Smooth muscle cell (in vitro differentiated cells): ENCODE results near the gene ZNF224. TPM values are rescaled to one million over a fixed set of nuclear protein-coding genes. Genes with fewer than 3 reads are reported as not detected.
A peak's percentile ranks its signal among the peaks of the same experiment; 100 is the strongest.

Source experiments
- DNase-seq: peaks from one replicate; lab custom pipeline; 2025; ENCODE audit not compliant: unreplicated experiment; lab: John Stamatoyannopoulos, UW
- H2AFZ ChIP-seq: fragments of 200-600 bp; sonication (generic); 2 replicates; pipeline ENCODE4 v1.6.0; 2016; ENCODE audit warnings: antibody characterized with exemption, low read depth, mild to moderate bottlenecking
- H3F3A ChIP-seq: fragments of 200-600 bp; sonication (generic); 2 replicates; pipeline ENCODE4 v1.6.0; 2017; ENCODE audit warnings: antibody characterized with exemption, low read depth
- H3K27ac ChIP-seq: fragments of 200-600 bp; sonication (generic); 2 replicates; pipeline ENCODE4 v1.5.1; 2016; ENCODE audit warnings: low read depth, mild to moderate bottlenecking
- H3K27me3 ChIP-seq: fragments of 200-600 bp; sonication (generic); 2 replicates; pipeline ENCODE4 v1.6.1; 2016; ENCODE audit warnings: low read depth, mild to moderate bottlenecking
- H3K36me3 ChIP-seq: fragments of 200-600 bp; sonication (generic); 2 replicates; pipeline ENCODE4 v1.5.1; 2016; ENCODE audit warnings: low read depth
- H3K4me1 ChIP-seq: fragments of 200-600 bp; sonication (generic); 2 replicates; pipeline ENCODE4 v1.5.1; 2016; ENCODE audit warnings: low read depth
- H3K4me2 ChIP-seq: fragments of 200-600 bp; sonication (generic); 2 replicates; pipeline ENCODE4 v1.6.0; 2016; ENCODE audit warnings: mild to moderate bottlenecking
- H3K4me3 ChIP-seq: fragments of 200-600 bp; sonication (generic); 2 replicates; pipeline ENCODE4 v1.5.1; 2016; ENCODE audit warnings: mild to moderate bottlenecking
- H3K79me2 ChIP-seq: fragments of 200-600 bp; sonication (generic); 2 replicates; pipeline ENCODE4 v1.6.0; 2016; ENCODE audit warnings: low read depth, mild to moderate bottlenecking
- H3K9ac ChIP-seq: fragments of 200-600 bp; sonication (generic); 2 replicates; pipeline ENCODE4 v1.6.0; 2016; ENCODE audit warnings: low read depth
- H3K9me3 ChIP-seq: fragments of 200-600 bp; sonication (generic); replicated peaks from 2 replicates; pipeline ENCODE4 v1.5.1; 2016; ENCODE audit warnings: low read depth
- H4K20me1 ChIP-seq: fragments of 200-600 bp; sonication (generic); 2 replicates; pipeline ENCODE4 v1.6.0; 2016; ENCODE audit warnings: low read depth
- WGBS: methylation state at CpG from one replicate; pipeline ENCODE4 v1.1.7; 2016; ENCODE audit warnings: low lambda C conversion rate; 5-methylcytosine and 5-hydroxymethylcytosine counted together
- polyA plus RNA-seq: library from polyadenylated mRNA; unstranded; fragments of >200 nt; fragmentation: Nextera tagmentation; extraction: Ambion mirVana; gene quantifications from 2 replicates; pipeline ENCODE4 v1.2.1, GENCODE V29; 2016
- small RNA-seq: library from RNA; depleted of rRNA; stranded (forward); fragments of <200 nt; gene quantifications from one replicate; pipeline ENCODE3, GENCODE V24; 2014
- total RNA-seq: library from RNA; depleted of rRNA; stranded (reverse); fragments of >200 nt; gene quantifications from 2 replicates; pipeline ENCODE4 v1.2.3, GENCODE V29; 2014
- TF ChIP-seq, protein P1 (sequence below): fragments of 200-600 bp; sonication (generic); IDR thresholded peaks from 2 replicates; pipeline ENCODE4 v1.5.1; 2017; ENCODE audit warnings: borderline replicate concordance, mild to moderate bottlenecking, antibody characterized with exemption; ENCODE audit not compliant: insufficient read depth, poor library complexity, severe bottlenecking

ZNF224 gene
- total and polyA plus RNA-seq, 2 experiments from 2014 or later: 7.3 to 22.4 TPM

GRCh38 chr19:44142059-44142433 lies 47.9 kb downstream of the ZNF224 start:
- Histone ChIP-seq H3K4me1 (peaks cover 10% of the 10 kb centered on the region), H3K9ac (peak overlapping the region; percentile 78), H4K20me1 (no peaks in the 10 kb centered on the region), H3K27ac (peak overlapping the region; percentile 39), H3K4me3 (peak overlapping the region; percentile 93), H3K79me2 (peaks cover 30% of the 10 kb centered on the region), H3K9me3 (no peaks in the 10 kb centered on the region), H3K27me3 (no peaks in the 10 kb centered on the region), H3K4me2 (peak overlapping the region; percentile 85), H3K36me3 (no peaks in the 10 kb centered on the region), H2AFZ (peak overlapping the region; percentile 95), H3F3A (no peaks in the 10 kb centered on the region)
- WGBS: 6% methylated on average over 13 of the region's 13 CpGs
- no peak for DNase-seq
- TF ChIP-seq, protein P1, sequence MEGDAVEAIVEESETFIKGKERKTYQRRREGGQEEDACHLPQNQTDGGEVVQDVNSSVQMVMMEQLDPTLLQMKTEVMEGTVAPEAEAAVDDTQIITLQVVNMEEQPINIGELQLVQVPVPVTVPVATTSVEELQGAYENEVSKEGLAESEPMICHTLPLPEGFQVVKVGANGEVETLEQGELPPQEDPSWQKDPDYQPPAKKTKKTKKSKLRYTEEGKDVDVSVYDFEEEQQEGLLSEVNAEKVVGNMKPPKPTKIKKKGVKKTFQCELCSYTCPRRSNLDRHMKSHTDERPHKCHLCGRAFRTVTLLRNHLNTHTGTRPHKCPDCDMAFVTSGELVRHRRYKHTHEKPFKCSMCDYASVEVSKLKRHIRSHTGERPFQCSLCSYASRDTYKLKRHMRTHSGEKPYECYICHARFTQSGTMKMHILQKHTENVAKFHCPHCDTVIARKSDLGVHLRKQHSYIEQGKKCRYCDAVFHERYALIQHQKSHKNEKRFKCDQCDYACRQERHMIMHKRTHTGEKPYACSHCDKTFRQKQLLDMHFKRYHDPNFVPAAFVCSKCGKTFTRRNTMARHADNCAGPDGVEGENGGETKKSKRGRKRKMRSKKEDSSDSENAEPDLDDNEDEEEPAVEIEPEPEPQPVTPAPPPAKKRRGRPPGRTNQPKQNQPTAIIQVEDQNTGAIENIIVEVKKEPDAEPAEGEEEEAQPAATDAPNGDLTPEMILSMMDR: no peak

GRCh38 chr19:44149776-44150175 lies 55.6 kb downstream of the ZNF224 start:
- Histone ChIP-seq H4K20me1 (no peaks in the 10 kb centered on the region), H3K36me3 (peaks cover 60% of the 10 kb centered on the region), H3K79me2 (peaks cover 7% of the 10 kb centered on the region), H3K9ac (no peak overlapping the region), H3K4me2 (no peak overlapping the region), H3K4me3 (no peak overlapping the region), H3F3A (no peaks in the 10 kb centered on the region), H3K4me1 (no peaks in the 10 kb centered on the region), H2AFZ (no peak overlapping the region), H3K9me3 (peaks cover 3% of the 10 kb centered on the region), H3K27me3 (no peaks in the 10 kb centered on the region), H3K27ac (no peak overlapping the region)
- no peak for DNase-seq
- TF ChIP-seq, protein P1: no peak
- WGBS: 97% methylated on average over 4 of the region's 4 CpGs

DNA sequence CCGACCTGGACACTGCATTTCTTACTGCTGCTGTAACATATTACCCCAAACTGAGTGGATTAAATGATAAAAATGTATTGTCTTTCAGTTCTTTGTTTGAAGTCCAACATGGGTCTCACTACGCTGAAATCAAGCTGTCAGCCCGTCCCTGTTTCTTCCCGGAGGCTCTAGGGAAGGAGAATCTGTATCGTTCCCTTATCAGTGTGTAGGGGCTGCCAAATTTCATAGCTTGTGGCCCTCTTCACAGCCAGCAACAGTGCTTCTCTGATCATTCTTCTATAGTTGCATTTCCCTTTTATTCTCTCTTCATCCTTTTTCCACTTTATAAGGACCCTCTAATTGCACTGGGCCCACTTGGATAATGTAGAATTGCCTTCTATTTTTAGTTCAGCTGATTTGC lies 57.3 kb downstream of the ZNF224 start:
- TF ChIP-seq, protein P1: no peak
- H3K4me3 ChIP-seq: no peak overlapping the region
- peaks cover 18% of the 10 kb centered on the region for H3K9me3 ChIP-seq
- H3K36me3 ChIP-seq: peaks cover 78% of the 10 kb centered on the region
- H4K20me1 ChIP-seq: no peaks in the 10 kb centered on the region
- H2AFZ ChIP-seq: no peak overlapping the region
- H3K4me1 ChIP-seq: no peaks in the 10 kb centered on the region
- no peaks in the 10 kb centered on the region for H3F3A ChIP-seq
- WGBS: over 99% methylated on average over 5 of the region's 5 CpGs
- no peak for DNase-seq
- no peaks in the 10 kb centered on the region for H3K27me3 ChIP-seq
- H3K79me2 ChIP-seq: no peaks in the 10 kb centered on the region
- no peak overlapping the region for H3K4me2 ChIP-seq
- no peak overlapping the region for H3K9ac ChIP-seq
- no peak overlapping the region for H3K27ac ChIP-seq

- Histone ChIP-seq H2AFZ (no peak overlapping the region), H3K27me3 (no peaks in the 10 kb centered on the region), H3K9ac (no peak overlapping the region), H3K27ac (no peak overlapping the region), H3K36me3 (peaks cover 54% of the 10 kb centered on the region), H3K9me3 (peaks cover 38% of the 10 kb centered on the region), H3K4me1 (no peaks in the 10 kb centered on the region), H3K79me2 (no peaks in the 10 kb centered on the region), H3F3A (no peaks in the 10 kb centered on the region), H3K4me2 (no peak overlapping the region), H3K4me3 (peak overlapping the region; percentile 8), H4K20me1 (no peaks in the 10 kb centered on the region)
- 98% methylated on average over 2 of the region's 2 CpGs for WGBS
- TF ChIP-seq, protein P1: no peak
- DNase-seq: no peak
Observed at GRCh38 chr19:44156475-44156874, 62.3 kb downstream of the ZNF224 start.

Small RNA genes within 50 kb of the gene (small RNA-seq; reads per million reads assigned to genes)
- gene RNU6-902P: not detected

Other genes with a start within 250 kb of the ZNF224 start
- 11.3 and 12.5 TPM in 2 replicates for gene ZNF404, start 210.4 kb upstream of the ZNF224 start, total RNA-seq
- gene ZNF404, start 210.4 kb upstream of the ZNF224 start, polyA plus RNA-seq: 8.6 and 10.2 TPM in 2 replicates
- 6.1 and 14.8 TPM in 2 replicates for gene ZNF45, start 159.1 kb upstream of the ZNF224 start, total RNA-seq
- gene ZNF45, start 159.1 kb upstream of the ZNF224 start, polyA plus RNA-seq: 5.7 and 6.7 TPM in 2 replicates
- 4.9 and 6.6 TPM in 2 replicates for gene ZNF221, start 143.1 kb upstream of the ZNF224 start, total RNA-seq
- gene ZNF221, start 143.1 kb upstream of the ZNF224 start, polyA plus RNA-seq: 1.3 and 1.9 TPM in 2 replicates
- gene ZNF155, start 110.2 kb upstream of the ZNF224 start, total RNA-seq: 4.1 and 11.9 TPM in 2 replicates
- 1.2 and 5.5 TPM in 2 replicates for gene ZNF155, start 110.2 kb upstream of the ZNF224 start, polyA plus RNA-seq
- gene ZNF230, start 91.4 kb upstream of the ZNF224 start, total RNA-seq: 10.0 and 17.3 TPM in 2 replicates
- 1.2 and 4.4 TPM in 2 replicates for gene ZNF230, start 91.4 kb upstream of the ZNF224 start, polyA plus RNA-seq
- 5.3 and 13.5 TPM in 2 replicates for gene ZNF222, start 69.0 kb upstream of the ZNF224 start, total RNA-seq
- gene ZNF222, start 69.0 kb upstream of the ZNF224 start, polyA plus RNA-seq: 5.2 and 5.9 TPM in 2 replicates
- 5.5 and 10.2 TPM in 2 replicates for gene ZNF223, start 42.3 kb upstream of the ZNF224 start, total RNA-seq
- 5.1 and 6.6 TPM in 2 replicates for gene ZNF223, start 42.3 kb upstream of the ZNF224 start, polyA plus RNA-seq
- gene ZNF284, start 22.2 kb upstream of the ZNF224 start, total RNA-seq: 2.4 and 3.2 TPM in 2 replicates
- gene ZNF284, start 22.2 kb upstream of the ZNF224 start, polyA plus RNA-seq: 0.91 and 1.3 TPM in 2 replicates
- 3.3 and 6.8 TPM in 2 replicates for gene ZNF225, start 19.0 kb downstream of the ZNF224 start, total RNA-seq
- gene ZNF225, start 19.0 kb downstream of the ZNF224 start, polyA plus RNA-seq: 2.5 and 3.1 TPM in 2 replicates
- 4.6 and 4.8 TPM in 2 replicates for gene ZNF234, start 47.2 kb downstream of the ZNF224 start, total RNA-seq
- 3.2 and 3.8 TPM in 2 replicates for gene ZNF234, start 47.2 kb downstream of the ZNF224 start, polyA plus RNA-seq
- 38.2 and 42.3 TPM in 2 replicates for gene ZNF226, start 70.7 kb downstream of the ZNF224 start, total RNA-seq
- 36.0 and 39.4 TPM in 2 replicates for gene ZNF226, start 70.7 kb downstream of the ZNF224 start, polyA plus RNA-seq
- gene ZNF227, start 118.2 kb downstream of the ZNF224 start, total RNA-seq: 11.7 and 14.5 TPM in 2 replicates
- gene ZNF227, start 118.2 kb downstream of the ZNF224 start, polyA plus RNA-seq: 5.9 and 7.1 TPM in 2 replicates
- 1.6 TPM in 1 of 2 replicates, not detected in the other for gene ZNF233, start 165.5 kb downstream of the ZNF224 start, total RNA-seq
- 0.72 and 0.86 TPM in 2 replicates for gene ZNF233, start 165.5 kb downstream of the ZNF224 start, polyA plus RNA-seq
- 0.85 and 5.5 TPM in 2 replicates for gene ZNF235, start 210.7 kb downstream of the ZNF224 start, total RNA-seq
- gene ZNF235, start 210.7 kb downstream of the ZNF224 start, polyA plus RNA-seq: 1.3 and 1.5 TPM in 2 replicates